Right atrium auricular region (tissue), 2 donors: Measurements from ENCODE around the gene TTLL11. TPM values are rescaled to one million over a fixed set of nuclear protein-coding genes. Genes with fewer than 3 reads are reported as not detected.
"Not testable (repeated sequence)": the region's sequence is repeated elsewhere in the genome, so short reads cannot be mapped to it uniquely, and the experiment has no call there.

Experiments
- DNase-seq: peaks from one replicate; pipeline ENCODE4 v3.0.0-alpha.2; 2019; ENCODE audit warnings: low spot score
- H3K27ac ChIP-seq, 2 donors: fragments of 200-600 bp; sonication (generic); 1 replicate in 1 of 2; 2 replicates in 1 of 2; pipeline ENCODE4 v1.5.1; 2016 to 2019
- H3K27me3 ChIP-seq, 2 donors: fragments of 200-600 bp; sonication (generic); one replicate each; pipeline versions ENCODE4 v1.5.1 to v1.6.0; 2017 to 2019
- H3K36me3 ChIP-seq: fragments of 200-600 bp; sonication (generic); one replicate; pipeline ENCODE4 v1.5.1; 2016
- H3K4me1 ChIP-seq, 2 donors: fragments of 200-600 bp; sonication (generic); one replicate each; pipeline versions ENCODE4 v1.5.1 to v1.6.0; 2017 to 2019
- H3K4me3 ChIP-seq, 2 donors: fragments of 200-600 bp; sonication (generic); 1 replicate in 1 of 2; 2 replicates in 1 of 2; pipeline ENCODE4 v1.5.1; 2017 to 2019; ENCODE audit warnings: mild to moderate bottlenecking in 1 of 2, moderate library complexity in 1 of 2
- H3K9me3 ChIP-seq, 2 donors: fragments of 200-600 bp; sonication (generic); one replicate each; pipeline ENCODE4 v1.5.1; 2019
- CTCF ChIP-seq, 2 donors: fragments of 200-600 bp; sonication (generic); IDR thresholded peaks; one replicate each; pipeline ENCODE4 v1.5.1; 2019; ENCODE audit warnings: antibody characterized with exemption in 2 of 2
- total RNA-seq, 2 donors: library from RNA; depleted of rRNA; stranded (reverse); fragments of >200 nt; gene quantifications; one replicate each; pipeline ENCODE4 v1.1.0, GENCODE V29; 2016

The TTLL11 gene
- total RNA-seq, 2 donors from 2014 or later, result 5.9 to 7.8 TPM

- Histone ChIP-seq H3K36me3 (no peaks in the 10 kb centered on the region), H3K27ac (no peak overlapping the region), H3K4me1 (peaks cover 0 to 24% of the 10 kb centered on the region in 2 donors), H3K9me3 (no peaks in the 10 kb centered on the region), H3K4me3 (no peak overlapping the region), H3K27me3 (no peaks in the 10 kb centered on the region)
- no peak for DNase-seq
- TF ChIP-seq CTCF (IDR thresholded peaks at IDR 0.05), result no peak
Observed at GRCh38 chr9:121983736-121984135, 109.4 kb downstream of the TTLL11 start.

GRCh38 chr9:121981118-121981883 is 111.8 kb downstream of the TTLL11 start:
- Histone ChIP-seq H3K27me3 (no peaks in the 10 kb centered on the region), H3K27ac (no peak overlapping the region), H3K9me3 (no peaks in the 10 kb centered on the region), H3K4me1 (peaks cover 0 to 17% of the 10 kb centered on the region in 2 donors), H3K4me3 (no peak overlapping the region), H3K36me3 (no peaks in the 10 kb centered on the region)
- DNase-seq, result no peak
- no peak for TF ChIP-seq CTCF (IDR thresholded peaks at IDR 0.05)

- not testable (repeated sequence) for H3K36me3 ChIP-seq, H3K9me3 ChIP-seq, H3K4me3 ChIP-seq, H3K27me3 ChIP-seq, DNase-seq, H3K27ac ChIP-seq
- H3K4me1 ChIP-seq, result peaks cover 0 to 10% of the 10 kb centered on the region in 2 donors
Observed at GRCh38 chr9:121980665-121981064, 112.4 kb downstream of the TTLL11 start.

GRCh38 chr9:121979736-121980135 is 113.4 kb downstream of the TTLL11 start:
- Histone ChIP-seq H3K4me1 (peaks cover 0 to 4% of the 10 kb centered on the region in 2 donors), H3K9me3 (no peaks in the 10 kb centered on the region), H3K36me3 (no peaks in the 10 kb centered on the region), H3K4me3 (no peak overlapping the region), H3K27me3 (no peaks in the 10 kb centered on the region), H3K27ac (no peak overlapping the region)
- no peak for TF ChIP-seq CTCF (IDR thresholded peaks at IDR 0.05)
- no peak for DNase-seq

- Histone ChIP-seq H3K27me3 (no peaks in the 10 kb centered on the region), H3K4me1 (no peaks in the 10 kb centered on the region), H3K36me3 (no peaks in the 10 kb centered on the region), H3K9me3 (no peaks in the 10 kb centered on the region), H3K27ac (no peak overlapping the region), H3K4me3 (no peak overlapping the region)
- no peak for DNase-seq
- TF ChIP-seq CTCF (IDR thresholded peaks at IDR 0.05), result no peak
Observed at GRCh38 chr9:121976751-121977150, 116.4 kb downstream of the TTLL11 start.

- no peak for DNase-seq
- TF ChIP-seq CTCF (IDR thresholded peaks at IDR 0.05), result no peak
Observed at GRCh38 chr9:121975801-121976277, 117.3 kb downstream of the TTLL11 start.

More at GRCh38 chr9:121975801-121976277, 117.3 kb downstream of the TTLL11 start:
- Histone ChIP-seq H3K36me3 (no peaks in the 10 kb centered on the region), H3K27ac (no peak overlapping the region), H3K9me3 (no peaks in the 10 kb centered on the region), H3K4me1 (no peaks in the 10 kb centered on the region), H3K4me3 (no peak overlapping the region), H3K27me3 (no peaks in the 10 kb centered on the region)
